ENCODE measurements around the gene ZFYVE1.
"Not testable (repeated sequence)": the region's sequence is repeated elsewhere in the genome, so short reads cannot be mapped to it uniquely, and the experiment has no call there.

The ZFYVE1 gene, protein sequence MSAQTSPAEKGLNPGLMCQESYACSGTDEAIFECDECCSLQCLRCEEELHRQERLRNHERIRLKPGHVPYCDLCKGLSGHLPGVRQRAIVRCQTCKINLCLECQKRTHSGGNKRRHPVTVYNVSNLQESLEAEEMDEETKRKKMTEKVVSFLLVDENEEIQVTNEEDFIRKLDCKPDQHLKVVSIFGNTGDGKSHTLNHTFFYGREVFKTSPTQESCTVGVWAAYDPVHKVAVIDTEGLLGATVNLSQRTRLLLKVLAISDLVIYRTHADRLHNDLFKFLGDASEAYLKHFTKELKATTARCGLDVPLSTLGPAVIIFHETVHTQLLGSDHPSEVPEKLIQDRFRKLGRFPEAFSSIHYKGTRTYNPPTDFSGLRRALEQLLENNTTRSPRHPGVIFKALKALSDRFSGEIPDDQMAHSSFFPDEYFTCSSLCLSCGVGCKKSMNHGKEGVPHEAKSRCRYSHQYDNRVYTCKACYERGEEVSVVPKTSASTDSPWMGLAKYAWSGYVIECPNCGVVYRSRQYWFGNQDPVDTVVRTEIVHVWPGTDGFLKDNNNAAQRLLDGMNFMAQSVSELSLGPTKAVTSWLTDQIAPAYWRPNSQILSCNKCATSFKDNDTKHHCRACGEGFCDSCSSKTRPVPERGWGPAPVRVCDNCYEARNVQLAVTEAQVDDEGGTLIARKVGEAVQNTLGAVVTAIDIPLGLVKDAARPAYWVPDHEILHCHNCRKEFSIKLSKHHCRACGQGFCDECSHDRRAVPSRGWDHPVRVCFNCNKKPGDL

DNA sequence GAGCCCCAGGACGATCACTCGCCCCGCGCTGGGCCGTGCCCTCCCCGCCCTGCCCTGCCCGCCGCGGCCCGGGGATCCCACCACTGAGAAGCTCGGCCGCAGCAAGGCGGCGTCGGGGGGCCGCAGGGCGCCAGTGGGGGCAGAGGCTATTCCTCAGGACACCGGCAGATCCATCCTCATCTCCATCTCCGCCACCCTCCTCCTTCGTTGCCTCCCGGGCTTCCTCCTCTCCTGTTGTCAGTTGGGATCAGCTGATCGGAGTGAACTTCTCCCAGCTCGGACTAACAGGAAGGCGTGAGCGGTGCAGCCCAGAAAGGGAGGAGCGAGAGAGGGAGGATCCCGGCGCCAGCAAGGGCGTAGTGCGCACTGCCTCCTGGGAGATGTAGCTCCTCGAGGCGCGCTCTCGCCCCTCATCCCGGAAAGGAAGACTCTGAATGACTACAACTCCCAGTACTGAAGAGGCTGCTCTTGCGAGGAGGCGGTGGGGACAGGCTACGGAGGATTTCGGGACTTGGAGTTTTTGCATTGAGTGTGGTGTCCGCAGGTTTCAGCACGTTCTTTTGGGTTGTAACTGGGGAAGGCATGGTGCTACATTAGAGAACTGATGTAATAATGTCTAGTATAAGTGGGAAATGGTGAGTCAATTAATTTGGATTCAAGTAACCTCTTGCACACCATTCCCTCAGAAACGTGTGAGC, at the start of gene ZFYVE1:
Gene ZFYVE1 (minus strand): TSS at position 262 of the 698 bp plus-strand sequence. CDS start 2,598 bp downstream, outside the sequence.
- peak; percentile 83 for DNase-seq

DNA sequence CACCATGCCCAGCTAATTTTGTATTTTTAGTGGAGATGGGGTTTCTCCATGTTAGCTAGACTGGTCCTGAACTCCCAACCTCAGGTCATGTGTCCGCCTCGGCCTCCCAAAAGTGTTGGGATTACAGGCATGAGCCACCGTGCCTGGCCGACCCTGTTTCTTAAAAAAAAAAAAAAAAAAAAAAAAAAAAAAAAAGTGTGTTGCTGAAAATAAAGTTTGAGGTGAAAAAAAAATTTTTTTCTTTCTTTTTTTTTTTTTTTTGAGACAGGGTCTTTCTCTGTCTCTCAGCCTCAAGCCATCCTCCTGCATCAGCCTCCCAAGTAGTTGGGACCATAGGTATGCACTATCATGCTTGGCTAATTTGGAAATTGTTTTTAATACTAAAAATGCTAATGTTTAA, 42.7 kb upstream of the ZFYVE1 start:
- DNase-seq = no peak

DNA sequence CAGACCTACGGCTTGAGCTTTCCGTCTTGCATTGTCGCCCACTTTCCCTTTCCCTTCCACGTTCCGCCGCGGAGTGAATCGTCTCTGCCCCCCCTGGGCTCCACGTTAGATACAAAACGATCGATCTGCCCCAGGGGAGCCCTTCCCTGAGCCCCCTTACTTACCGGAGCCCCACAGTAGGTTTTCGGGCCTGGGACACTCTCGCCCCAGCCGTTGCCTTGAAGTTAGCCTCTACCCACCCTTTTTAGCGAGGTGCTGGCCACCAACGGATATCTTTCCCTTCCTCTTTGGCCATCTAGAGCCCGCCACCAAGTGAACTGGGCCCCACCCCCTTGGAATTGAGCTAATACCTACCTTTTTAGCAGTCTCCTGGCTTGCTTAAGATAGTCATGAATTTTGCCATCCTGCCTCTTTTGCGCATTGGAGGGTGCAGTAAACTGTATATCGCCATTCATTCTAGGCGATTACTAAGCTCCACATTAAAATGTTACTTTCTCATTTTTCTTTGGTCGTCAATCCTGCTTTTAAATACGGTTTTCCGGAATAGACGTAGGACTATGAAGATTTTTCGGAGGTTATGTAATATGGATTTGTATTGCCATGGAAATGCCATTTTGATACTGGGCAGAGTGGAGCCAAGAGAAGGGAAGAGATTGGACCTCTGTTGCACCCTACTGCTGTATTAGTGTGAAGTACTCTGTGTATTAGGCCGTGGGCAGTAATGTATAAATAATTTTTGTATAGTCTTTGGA, 32.2 kb upstream of the ZFYVE1 start:
- no peak for DNase-seq

DNA sequence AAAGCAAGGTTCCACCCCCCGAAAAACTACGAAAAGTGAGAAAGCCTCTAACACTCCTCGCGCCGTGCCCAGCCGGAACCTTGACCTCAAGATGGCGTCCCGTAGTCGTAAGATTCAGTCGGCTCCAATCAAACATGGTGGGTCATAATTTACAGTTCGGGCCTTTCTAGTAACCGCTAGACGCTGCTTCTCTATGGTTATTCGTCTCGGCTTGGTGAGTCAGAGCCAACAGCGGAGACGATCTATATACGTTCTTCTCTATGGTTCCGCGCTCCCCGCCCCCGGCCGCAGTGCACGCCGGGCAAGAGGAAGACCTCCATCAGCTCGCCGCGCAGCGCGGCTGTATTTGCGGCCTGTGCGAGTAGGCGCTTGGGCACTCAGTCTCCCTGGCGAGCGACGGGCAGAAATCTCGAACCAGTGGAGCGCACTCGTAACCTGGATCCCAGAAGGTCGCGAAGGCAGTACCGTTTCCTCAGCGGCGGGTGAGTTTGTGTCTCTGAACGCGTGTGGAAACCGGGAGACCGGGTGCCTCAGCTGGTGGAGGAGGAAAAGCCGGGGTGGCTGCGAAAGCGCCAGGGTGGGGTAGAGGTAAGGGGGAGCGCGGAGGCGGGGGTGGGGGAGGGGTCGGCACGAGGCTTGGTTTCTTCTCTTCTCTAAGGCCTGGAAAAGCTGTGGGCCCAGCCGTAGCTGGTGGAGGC, 31.5 kb upstream of the ZFYVE1 start, which contains the start of gene RBM25:
Gene RBM25 (plus strand): TSS at position 311 of the 698 bp plus-strand sequence. CDS start 13,108 bp downstream, outside the sequence.
- DNase-seq = peak; percentile 98

DNA sequence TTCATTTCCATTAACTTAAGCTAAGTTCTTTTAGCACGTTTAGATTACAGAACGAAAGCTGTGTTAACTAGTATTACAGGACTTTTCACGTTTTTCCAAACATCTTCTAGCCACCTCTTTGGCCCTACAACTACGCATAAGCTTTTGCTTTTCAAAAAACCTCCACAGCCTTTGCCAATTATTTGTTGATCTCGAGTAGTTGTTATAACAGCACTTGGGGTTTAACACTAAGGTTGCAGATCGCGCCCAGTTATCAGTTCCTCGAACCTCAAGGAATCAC, 31.0 kb upstream of the ZFYVE1 start:
- DNase-seq = no peak

DNA sequence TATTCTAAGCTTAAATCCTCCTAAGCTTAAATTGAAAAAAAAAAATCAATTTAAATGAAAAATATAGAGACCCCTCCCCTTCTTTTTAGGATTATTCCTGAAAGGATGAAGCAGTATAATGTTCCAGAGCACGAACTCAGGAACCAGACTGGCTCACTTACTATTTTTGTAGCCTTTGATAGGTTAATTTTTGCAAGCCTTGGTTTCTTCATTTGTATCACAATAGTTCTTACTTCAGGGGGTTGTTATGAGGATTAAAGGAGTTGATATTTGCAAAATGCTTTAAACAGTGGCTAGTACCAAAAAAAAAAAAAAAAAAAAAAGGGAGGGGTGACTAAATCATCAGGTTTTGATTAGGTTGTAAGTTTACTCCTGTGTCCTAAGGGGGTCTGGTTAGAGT, 28.3 kb upstream of the ZFYVE1 start:
- DNase-seq = no peak

DNA sequence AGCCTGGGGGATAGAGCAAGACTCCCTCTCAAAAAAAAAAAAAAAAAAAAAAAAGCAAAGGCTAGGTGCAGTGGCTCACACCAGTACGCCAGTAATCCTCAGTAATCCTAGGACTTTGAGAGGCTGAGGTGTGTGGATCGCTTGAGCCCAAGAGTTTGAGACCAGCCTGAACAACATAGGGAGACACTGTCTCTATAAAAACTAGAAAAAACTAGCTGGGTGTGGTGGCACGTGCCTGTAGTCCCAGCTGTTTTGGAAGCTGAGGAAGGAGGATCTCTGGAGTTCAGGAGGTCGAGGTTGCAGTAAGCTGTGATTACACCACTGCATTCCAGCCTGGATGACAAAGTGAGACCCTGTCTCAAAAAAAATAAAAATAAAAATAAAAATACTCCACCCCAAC, 22.5 kb upstream of the ZFYVE1 start:
- DNase-seq = no peak

DNA sequence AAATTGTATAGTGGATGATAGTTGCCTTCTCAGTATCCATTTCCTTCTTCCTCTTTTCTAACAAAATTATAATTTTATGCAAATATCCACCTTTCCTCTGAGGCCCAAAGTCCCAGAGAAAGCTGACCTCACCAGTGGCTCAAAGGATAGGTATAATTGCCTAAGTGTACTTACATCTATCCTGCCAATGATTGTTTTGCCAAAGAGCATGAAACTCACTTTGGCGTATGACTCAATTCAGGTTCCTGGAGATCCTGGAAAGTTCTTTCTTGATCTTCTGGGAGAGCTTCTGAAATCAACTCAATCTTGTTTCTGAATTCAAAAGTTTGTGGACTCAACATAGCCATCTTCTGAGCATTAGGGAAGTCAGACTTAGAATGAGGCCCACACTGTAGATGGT, 20.9 kb upstream of the ZFYVE1 start:
- no peak for DNase-seq

DNA sequence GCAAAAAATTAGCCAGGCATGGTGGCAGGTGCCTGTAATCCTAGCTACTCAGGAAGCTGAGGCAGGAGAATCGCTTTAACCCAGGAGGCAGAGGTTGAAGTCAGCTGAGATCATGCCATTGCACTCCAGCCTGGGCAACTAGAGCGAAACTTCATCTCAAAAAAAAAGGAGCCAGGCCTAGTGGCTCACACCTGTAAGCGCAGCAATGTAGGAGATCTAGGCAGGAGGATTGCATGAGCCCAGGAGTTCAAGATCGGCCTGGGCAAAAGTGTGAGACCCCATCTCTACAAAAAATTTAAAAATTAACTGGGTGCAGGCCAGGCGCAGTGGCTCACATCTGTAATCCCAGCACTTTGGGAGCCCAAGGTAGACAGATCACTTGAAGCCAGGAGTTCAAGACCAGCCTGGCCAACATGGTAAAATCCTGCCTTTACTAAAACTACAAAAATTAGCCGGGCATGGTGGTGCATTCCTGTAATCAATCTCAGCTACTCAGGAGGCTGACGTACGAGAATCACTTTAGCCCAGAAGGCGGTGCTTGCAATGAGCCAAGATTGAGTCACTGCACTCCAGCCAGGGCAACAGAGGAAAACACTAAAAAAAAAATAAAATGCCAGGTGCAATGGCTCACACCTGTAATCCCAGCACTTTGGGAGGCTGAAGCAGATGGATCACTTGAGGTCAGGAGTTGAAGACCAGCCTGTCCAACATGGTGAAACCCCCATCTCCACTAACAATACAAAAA, 10.0 kb upstream of the ZFYVE1 start:
- not testable (repeated sequence) for DNase-seq

DNA sequence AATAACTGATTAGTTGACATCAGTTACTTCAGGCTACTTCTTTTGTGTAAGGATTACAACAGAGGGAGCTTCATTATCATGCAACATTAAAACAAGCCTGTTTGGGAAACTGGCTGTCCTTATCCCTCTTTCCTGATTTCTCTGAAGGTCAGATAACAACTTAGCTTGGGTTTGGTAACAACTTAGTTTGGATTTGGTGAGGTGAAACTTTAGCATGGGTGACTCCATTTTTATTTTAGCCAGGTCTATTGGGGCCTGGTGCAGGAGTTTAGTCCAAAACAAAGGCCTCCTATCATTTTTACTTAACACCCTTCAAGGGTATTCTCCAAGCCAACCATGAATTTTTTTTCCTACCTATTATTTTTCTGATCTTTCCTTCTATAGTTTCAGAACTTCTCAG, 1.1 kb upstream of the ZFYVE1 start:
- no peak for DNase-seq

DNA sequence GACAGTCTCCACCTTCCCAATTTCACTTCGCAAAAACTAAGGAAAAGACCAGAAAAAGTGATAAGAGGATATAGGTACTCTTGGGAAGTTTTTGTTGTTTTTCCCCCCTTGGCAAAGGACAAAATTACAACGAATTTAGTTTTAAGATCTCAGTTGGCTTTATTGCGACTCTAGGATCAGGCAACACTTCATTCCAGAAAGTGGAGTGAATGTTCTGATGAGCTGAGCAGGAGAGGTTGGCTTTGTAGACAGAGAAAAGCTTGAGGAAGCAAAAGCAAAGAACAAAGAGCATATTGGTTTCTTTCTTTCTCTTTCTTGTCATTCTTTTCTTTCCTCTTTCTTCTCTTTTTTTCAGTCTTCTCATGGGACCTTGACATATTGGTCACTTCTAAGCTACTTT, 640 bp upstream of the ZFYVE1 start:
- DNase-seq = no peak

DNA sequence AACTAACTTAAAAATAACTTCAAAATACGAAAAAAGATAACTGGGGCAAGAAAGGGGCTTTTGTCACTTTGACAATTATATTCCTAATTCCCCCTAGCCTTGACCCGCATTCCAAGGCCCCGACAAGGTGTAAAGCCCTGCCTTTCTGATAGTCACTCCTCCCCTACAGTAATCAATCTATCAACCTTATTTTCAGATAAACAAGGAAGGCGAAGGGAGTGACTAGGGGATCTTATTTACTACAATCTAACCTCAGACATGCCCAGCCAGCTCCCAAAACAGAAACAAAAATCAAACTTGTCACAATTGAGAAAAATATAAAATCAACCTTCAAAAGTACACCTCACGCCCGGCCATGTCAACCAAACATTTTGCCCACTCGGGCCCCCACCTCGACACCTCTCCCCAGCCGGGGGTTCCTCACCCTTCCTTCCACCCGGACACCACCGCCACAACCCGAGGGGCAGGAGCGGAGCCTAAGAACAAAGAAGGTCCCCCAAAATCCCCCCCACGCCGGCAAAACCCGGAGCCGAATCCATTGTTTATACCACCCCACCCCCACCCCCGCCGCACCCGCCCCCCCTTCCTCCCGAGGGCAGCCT, 562 bp downstream of the ZFYVE1 start:
- DNase-seq = no peak

DNA sequence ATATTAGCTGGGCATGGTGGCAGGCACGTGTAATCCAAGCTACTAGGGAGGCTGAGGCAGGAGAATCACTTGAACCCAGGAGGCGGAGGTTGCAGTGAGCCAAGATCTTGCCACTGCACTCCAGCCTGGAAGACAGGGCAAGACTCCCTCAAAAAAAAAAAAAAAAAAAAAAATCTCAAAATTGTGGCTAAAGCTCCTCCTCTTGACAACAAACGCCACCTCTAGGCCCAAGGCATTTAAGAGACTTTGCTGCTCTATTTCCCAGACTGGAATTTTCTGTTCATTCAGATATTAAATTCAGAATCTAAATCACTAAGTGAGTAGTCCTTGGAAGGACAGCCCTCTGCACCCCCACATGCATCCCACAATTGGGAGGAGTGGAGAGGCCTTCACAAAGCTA, 1.4 kb downstream of the ZFYVE1 start:
- no peak for DNase-seq

DNA sequence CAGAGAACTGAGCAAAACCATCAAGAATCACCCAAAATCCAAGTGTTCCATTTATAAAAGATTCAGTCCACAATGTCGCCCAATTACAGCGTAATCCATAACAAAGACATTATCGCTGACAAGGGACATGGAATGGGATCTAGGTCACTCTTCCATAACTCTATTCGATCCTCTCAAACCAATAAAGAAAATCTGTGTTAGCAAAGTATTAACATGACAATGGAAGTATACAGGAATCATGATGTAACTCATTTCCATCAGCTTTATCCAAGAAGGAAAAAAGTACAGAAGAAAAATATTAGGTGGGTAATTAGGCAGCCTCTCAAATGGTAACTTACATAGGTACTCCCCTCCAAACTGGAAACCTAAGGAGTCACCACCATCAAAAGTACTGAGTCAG, 4.9 kb downstream of the ZFYVE1 start:
- DNase-seq = no peak

DNA sequence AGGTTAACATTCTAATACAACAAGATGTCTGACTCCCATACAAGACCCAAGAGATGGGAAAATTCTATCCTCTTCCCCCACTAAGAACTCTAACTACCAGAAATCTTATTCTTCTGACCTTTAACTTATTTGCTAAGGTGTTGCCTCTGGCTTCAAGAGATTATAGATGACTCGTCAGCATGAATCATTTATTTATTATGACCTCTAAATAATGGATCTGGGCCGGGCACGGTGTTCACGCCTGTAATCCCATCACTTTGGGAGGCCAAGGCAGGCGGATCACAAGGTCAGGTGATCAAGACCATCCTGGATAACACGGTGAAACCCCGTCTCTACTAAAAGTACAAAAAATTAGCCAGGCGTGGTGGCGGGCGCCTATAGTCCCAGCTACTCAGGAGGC, 10.9 kb downstream of the ZFYVE1 start:
- not testable (repeated sequence) for DNase-seq

DNA sequence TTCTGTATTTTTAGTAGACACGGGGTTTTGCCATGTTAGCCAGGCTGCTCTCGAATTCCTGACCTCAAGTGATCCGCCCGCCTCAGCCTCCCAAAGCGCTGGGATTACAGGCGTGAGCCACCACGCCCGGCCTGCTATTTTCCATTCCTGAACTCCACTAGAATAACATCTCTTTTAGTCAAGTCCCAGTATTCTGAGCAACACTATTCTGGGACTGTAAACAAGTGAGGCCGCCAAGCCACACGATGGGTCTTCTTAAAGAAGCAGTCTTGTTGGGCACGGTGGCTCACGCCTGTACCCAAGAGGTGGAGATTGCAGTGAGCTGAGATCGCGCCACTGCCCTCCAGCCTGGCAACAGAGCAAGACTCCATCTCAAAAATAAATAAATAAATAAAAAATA, 11.4 kb downstream of the ZFYVE1 start:
- not testable (repeated sequence) for DNase-seq

DNA sequence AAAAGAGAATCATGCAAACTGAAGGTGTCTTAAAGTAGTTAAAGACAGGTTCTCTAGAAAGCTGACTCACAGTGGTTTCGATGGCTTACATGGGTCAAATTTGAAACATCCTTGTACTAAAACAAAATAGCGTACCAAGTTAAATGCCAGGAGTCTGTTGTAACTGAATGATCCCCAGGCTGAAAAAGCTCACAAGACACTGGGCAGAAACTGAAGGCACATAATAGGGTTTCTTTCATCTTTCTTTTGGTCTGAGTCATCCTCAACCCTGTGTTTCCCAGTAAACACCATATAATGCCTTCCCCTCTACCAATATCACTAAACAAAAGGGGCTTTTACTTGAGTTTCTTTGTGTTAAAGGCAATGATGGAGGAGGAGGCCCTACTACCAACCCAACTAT, 12.8 kb downstream of the ZFYVE1 start:
- DNase-seq = no peak

DNA sequence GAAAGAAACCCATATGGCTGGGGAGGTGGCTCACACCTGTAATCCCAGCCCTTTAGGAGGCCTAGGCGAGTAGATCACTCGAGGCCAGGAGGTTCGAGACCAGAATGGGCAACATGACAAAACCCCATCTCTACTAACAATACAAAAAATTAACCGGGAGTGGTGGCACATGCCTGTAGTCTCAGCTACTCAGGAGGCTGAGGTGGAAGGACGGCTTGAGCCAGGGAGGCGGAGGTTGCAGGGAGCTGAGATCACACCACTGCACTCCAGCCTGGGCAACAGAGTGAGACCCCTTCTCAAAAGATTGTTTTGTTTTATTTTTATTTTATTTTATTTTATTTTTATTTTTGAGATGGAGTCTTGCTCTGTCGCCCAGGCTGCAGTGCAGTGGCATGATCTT, 15.7 kb downstream of the ZFYVE1 start:
- DNase-seq = not testable (repeated sequence)

DNA sequence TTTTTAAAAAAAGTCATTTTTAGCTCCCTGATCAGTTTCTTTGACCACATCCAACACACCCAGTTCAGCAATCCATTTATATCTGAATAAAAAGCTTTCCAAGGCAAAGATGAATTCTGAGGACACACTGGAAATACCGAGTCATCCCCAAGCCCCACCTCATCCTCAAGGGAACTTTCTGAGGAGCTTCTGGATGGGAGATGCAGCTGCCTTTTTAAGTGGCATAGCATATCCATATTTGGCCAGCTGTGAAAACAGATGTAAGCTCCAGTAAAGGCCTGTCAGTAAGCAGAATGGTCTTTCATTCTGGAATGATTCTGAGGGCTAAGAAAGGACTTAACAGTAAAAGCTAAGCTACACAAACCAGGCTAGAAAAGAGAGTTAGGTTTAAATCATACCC, 18.4 kb downstream of the ZFYVE1 start:
- no peak for DNase-seq

DNA sequence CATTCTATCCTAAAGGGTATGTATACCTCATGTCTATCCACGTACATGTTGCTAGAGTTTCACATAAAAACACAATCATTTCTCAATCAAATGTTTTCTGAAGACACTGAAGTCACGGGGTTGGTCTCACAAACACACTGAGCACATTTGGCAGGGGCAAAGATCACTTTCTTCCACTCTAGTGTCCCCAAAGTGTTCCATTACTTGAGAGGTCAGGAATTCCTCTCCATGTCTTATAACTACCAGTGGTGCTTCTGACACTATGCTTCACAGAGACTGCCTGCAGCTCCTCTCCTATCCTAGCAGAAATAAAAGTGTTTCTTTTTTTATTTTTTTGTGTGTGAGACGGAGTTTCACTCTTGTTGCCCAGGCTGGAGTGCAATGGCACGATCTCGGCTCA, 19.1 kb downstream of the ZFYVE1 start:
- DNase-seq = no peak

DNA sequence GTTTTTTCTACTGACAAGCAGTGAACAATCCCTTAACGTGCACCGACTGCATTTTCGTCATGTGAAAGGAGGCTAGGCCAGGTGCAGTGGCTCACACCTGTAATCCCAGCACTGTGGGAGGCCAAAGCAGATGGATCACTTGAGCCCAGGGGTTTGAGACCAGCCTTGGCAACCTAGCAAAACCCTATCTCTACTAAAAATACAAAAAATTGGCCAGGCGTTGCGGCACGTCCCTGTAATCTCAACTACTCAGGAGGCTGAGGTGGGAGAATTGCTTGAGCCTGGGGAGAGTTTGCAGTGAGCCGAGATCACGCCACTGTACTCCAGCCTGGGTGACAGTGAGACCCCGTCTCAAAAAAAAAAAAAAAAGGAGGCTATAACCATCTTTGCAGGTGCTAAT, 22.3 kb downstream of the ZFYVE1 start:
- DNase-seq = not testable (repeated sequence)

All from NCI-H1436 treated with DMSO at 0.1 percent for 48 hours (cell line).